NCI-H146 (cell line): ENCODE results near the gene DSCAML1.

Experiments
- DNase-seq: peaks from one replicate; lab custom pipeline; 2025; lab: John Stamatoyannopoulos, UW

Gene DSCAML1

GRCh38 chr11:117724621-117725020 lies 72.4 kb downstream of the DSCAML1 start:
- no peak for DNase-seq

- peak; percentile 31 for DNase-seq
Observed at GRCh38 chr11:117724104-117724503, 72.9 kb downstream of the DSCAML1 start.

- no peak for DNase-seq
Observed at GRCh38 chr11:117723277-117724024, 73.6 kb downstream of the DSCAML1 start.

GRCh38 chr11:117722082-117722481 lies 74.9 kb downstream of the DSCAML1 start:
- no peak for DNase-seq

GRCh38 chr11:117720061-117720511 lies 76.9 kb downstream of the DSCAML1 start:
- no peak for DNase-seq

GRCh38 chr11:117719480-117719879 lies 77.5 kb downstream of the DSCAML1 start:
- DNase-seq: no peak

- DNase-seq: peak; percentile 59
Observed at GRCh38 chr11:117717485-117718314, 79.3 kb downstream of the DSCAML1 start.

GRCh38 chr11:117716521-117717440 lies 80.2 kb downstream of the DSCAML1 start:
- no peak for DNase-seq

- no peak for DNase-seq
Observed at GRCh38 chr11:117715801-117716200, 81.2 kb downstream of the DSCAML1 start.

GRCh38 chr11:117713538-117713991 lies 83.5 kb downstream of the DSCAML1 start:
- peak; percentile 67 for DNase-seq

- DNase-seq: no peak
Observed at GRCh38 chr11:117712530-117712929, 84.5 kb downstream of the DSCAML1 start.

- no peak for DNase-seq
Observed at GRCh38 chr11:117711331-117711730, 85.7 kb downstream of the DSCAML1 start.

GRCh38 chr11:117710211-117710610 lies 86.8 kb downstream of the DSCAML1 start:
- DNase-seq: no peak

- no peak for DNase-seq
Observed at GRCh38 chr11:117706322-117706814, 90.6 kb downstream of the DSCAML1 start.

GRCh38 chr11:117705866-117706265 lies 91.2 kb downstream of the DSCAML1 start:
- DNase-seq: no peak

- no peak for DNase-seq
Observed at GRCh38 chr11:117704395-117705100, 92.5 kb downstream of the DSCAML1 start.

GRCh38 chr11:117702946-117703598 lies 93.9 kb downstream of the DSCAML1 start:
- peak; percentile 95 for DNase-seq

- no peak for DNase-seq
Observed at GRCh38 chr11:117701781-117702180, 95.2 kb downstream of the DSCAML1 start.

GRCh38 chr11:117700551-117700950 lies 96.5 kb downstream of the DSCAML1 start:
- no peak for DNase-seq

- no peak for DNase-seq
Observed at GRCh38 chr11:117697319-117697718, 99.7 kb downstream of the DSCAML1 start.

- peak; percentile 96 for DNase-seq
Observed at GRCh38 chr11:117696540-117696939, 100.5 kb downstream of the DSCAML1 start.
